GM23338 (cell line): ENCODE results near the gene CGNL1. TPM values are rescaled to one million over a fixed set of nuclear protein-coding genes. Genes with fewer than 3 reads are reported as not detected.

Source experiments
- ATAC-seq: fragments of 200-7000 bp; cut with Tn5 transposase; 3 replicates; pipeline ENCODE4 v1.9.1; 2020
- DNase-seq: peaks from one replicate; pipeline ENCODE4 v3.0.0-alpha.2; 2015; ENCODE audit warnings: low spot score
- H2AFZ ChIP-seq: fragments of 200-600 bp; sonication (generic); 2 replicates; pipeline ENCODE4 v1.8.0; 2016; ENCODE audit warnings: antibody characterized with exemption, mild to moderate bottlenecking, moderate library complexity
- H3F3A ChIP-seq: fragments of 200-600 bp; sonication (generic); replicated peaks from 2 replicates; pipeline ENCODE4 v1.8.0; 2017; ENCODE audit warnings: antibody characterized with exemption, mixed run types, low read depth
- H3K27ac ChIP-seq: fragments of 200-600 bp; sonication (generic); 2 replicates; pipeline ENCODE4 v1.6.1; 2016; ENCODE audit warnings: low read depth
- H3K27me3 ChIP-seq: fragments of 200-600 bp; sonication (generic); 2 replicates; pipeline ENCODE4 v1.8.0; 2016; ENCODE audit warnings: mild to moderate bottlenecking, mixed run types, moderate library complexity; ENCODE audit not compliant: insufficient read depth
- H3K36me3 ChIP-seq: fragments of 200-600 bp; sonication (generic); 2 replicates; pipeline ENCODE4 v1.8.0; 2016; ENCODE audit warnings: mild to moderate bottlenecking; ENCODE audit not compliant: insufficient read depth
- H3K4me1 ChIP-seq: fragments of 200-600 bp; sonication (generic); 2 replicates; pipeline ENCODE4 v1.8.0; 2016; ENCODE audit warnings: mild to moderate bottlenecking, moderate library complexity; ENCODE audit not compliant: insufficient read depth
- H3K4me2 ChIP-seq: fragments of 200-600 bp; sonication (generic); 2 replicates; pipeline ENCODE4 v1.7.1; 2017; ENCODE audit warnings: mixed run types
- H3K4me3 ChIP-seq: fragments of 200-600 bp; sonication (generic); 2 replicates; pipeline ENCODE4 v1.6.1; 2016; ENCODE audit warnings: mixed run types
- H3K79me2 ChIP-seq: fragments of 200-600 bp; sonication (generic); replicated peaks from 2 replicates; pipeline ENCODE4 v1.8.0; 2017; ENCODE audit warnings: mild to moderate bottlenecking; ENCODE audit not compliant: insufficient read depth
- H3K9me2 ChIP-seq: fragments of 200-600 bp; sonication (generic); 2 replicates; pipeline ENCODE4 v1.8.0; 2017; ENCODE audit not compliant: insufficient read depth
- H4K20me1 ChIP-seq: fragments of 200-600 bp; sonication (generic); replicated peaks from 2 replicates; pipeline ENCODE4 v1.8.0; 2017; ENCODE audit warnings: mild to moderate bottlenecking; ENCODE audit not compliant: insufficient read depth
- H3K27ac Mint-ChIP-seq: 2 replicates; pipeline ENCODE4 v1.8.0; 2020; ENCODE audit warnings: inconsistent platforms, mild to moderate bottlenecking, moderate library complexity, mixed read lengths
- H3K27me3 Mint-ChIP-seq: 3 replicates; pipeline ENCODE4 v1.8.0; 2022; ENCODE audit warnings: low read depth, mild to moderate bottlenecking, moderate library complexity, mixed read lengths, inconsistent platforms; ENCODE audit not compliant: insufficient read depth, poor library complexity
- H3K36me3 Mint-ChIP-seq: 3 replicates; pipeline ENCODE4 v1.8.0; 2021; ENCODE audit warnings: low read depth, mild to moderate bottlenecking, inconsistent platforms, moderate library complexity, mixed read lengths
- H3K4me1 Mint-ChIP-seq: 3 replicates; pipeline ENCODE4 v1.8.0; 2020; ENCODE audit warnings: mild to moderate bottlenecking, inconsistent platforms, mixed read lengths
- H3K4me3 Mint-ChIP-seq: 3 replicates; pipeline ENCODE4 v1.8.0; 2021; ENCODE audit warnings: moderate library complexity, mild to moderate bottlenecking, inconsistent platforms, mixed read lengths
- H3K9me3 Mint-ChIP-seq: 3 replicates; pipeline ENCODE4 v1.8.0; 2020; ENCODE audit warnings: moderate library complexity, mild to moderate bottlenecking, inconsistent platforms, mixed read lengths
- CREB1 ChIP-seq: fragments of 250-450 bp; sonication (Bioruptor Pico); IDR thresholded peaks from 2 replicates; pipeline ENCODE4 v1.5.0; 2020; ENCODE audit warnings: low read depth, mild to moderate bottlenecking, moderate library complexity
- CTCF ChIP-seq, 2 experiments: fragments of 200-600 bp in 1 of 2; sonication (generic) in 1 of 2; conservative IDR thresholded peaks; 2 replicates each; pipeline versions ENCODE4 v1.5.1 to v1.6.1; 2016 to 2017; ENCODE audit warnings: antibody characterized with exemption in 2 of 2, low read depth in 2 of 2, mild to moderate bottlenecking in 2 of 2, moderate library complexity in 1 of 2
- ETS1 ChIP-seq: IDR thresholded peaks from 2 replicates; pipeline ENCODE4 v1.6.1; 2016; ENCODE audit warnings: antibody characterized with exemption
- EZH2 ChIP-seq: fragments of 200-600 bp; sonication (generic); IDR thresholded peaks from one replicate; pipeline ENCODE4 v1.8.0; 2017; ENCODE audit warnings: antibody characterized with exemption, mild to moderate bottlenecking, low read depth; ENCODE audit not compliant: unreplicated experiment
- JUNB ChIP-seq: IDR thresholded peaks from one replicate; pipeline ENCODE4 v1.6.1; 2016; ENCODE audit warnings: antibody characterized with exemption; ENCODE audit not compliant: unreplicated experiment
- NANOG ChIP-seq: IDR thresholded peaks from 2 replicates; pipeline ENCODE4 v1.6.1; 2016; ENCODE audit warnings: antibody characterized with exemption, borderline replicate concordance
- POLR2AphosphoS5 ChIP-seq: IDR thresholded peaks from 2 replicates; pipeline ENCODE4 v1.6.1; 2016; ENCODE audit warnings: antibody characterized with exemption, low read depth
- REST ChIP-seq: IDR thresholded peaks from one replicate; pipeline ENCODE4 v1.6.1; 2018; ENCODE audit warnings: antibody characterized with exemption; ENCODE audit not compliant: unreplicated experiment
- ZNF114 ChIP-seq: fragments of 250-450 bp; sonication (Bioruptor Pico); IDR thresholded peaks from 2 replicates; pipeline ENCODE4 v1.5.0; 2020; ENCODE audit warnings: mild to moderate bottlenecking, moderate library complexity
- ZNF462 ChIP-seq: fragments of 250-450 bp; sonication (Bioruptor Pico); IDR thresholded peaks from 2 replicates; pipeline ENCODE4 v1.5.0; 2020; ENCODE audit warnings: mild to moderate bottlenecking, moderate library complexity
- polyA plus RNA-seq: library from polyadenylated mRNA; unstranded; fragments of >200 nt; fragmentation: Nextera tagmentation; extraction: Ambion mirVana; gene quantifications from 2 replicates; pipeline ENCODE4 v1.2.1, GENCODE V29; 2016
- total RNA-seq: library from RNA; depleted of rRNA; stranded (reverse); fragments of >200 nt; shearing (Covaris generic); gene quantifications from 2 replicates; pipeline ENCODE4 v1.2.3, GENCODE V29; 2014

Gene CGNL1
- total and polyA plus RNA-seq, 2 experiments from 2014 or later: 20.0 to 57.8 TPM

GRCh38 chr15:57596301-57596855 is 220.1 kb downstream of the CGNL1 start (continued):
- TF ChIP-seq REST: no peak

- Histone ChIP-seq H2AFZ (no peak overlapping the region), H4K20me1 (no peaks in the 10 kb centered on the region), H3K9me2 (peaks cover 8% of the 10 kb centered on the region), H3K27ac (no peak overlapping the region), H3F3A (no peaks in the 10 kb centered on the region; the same call in 1 of the 2 replicates), H3K79me2 (no peaks in the 10 kb centered on the region), H3K4me3 (no peak overlapping the region), H3K27me3 (peaks cover 16% of the 10 kb centered on the region), H3K4me1 (peaks cover 18% of the 10 kb centered on the region), H3K36me3 (no peaks in the 10 kb centered on the region), H3K4me2 (no peak overlapping the region)
- H3K9me3 Mint-ChIP-seq: no peaks in the 10 kb centered on the region
- DNase-seq (no peak), ATAC-seq (no peak)
- no peak overlapping the region for H3K27ac Mint-ChIP-seq
- no peak overlapping the region for H3K4me3 Mint-ChIP-seq
- H3K4me1 Mint-ChIP-seq: peaks cover 11% of the 10 kb centered on the region
- H3K27me3 Mint-ChIP-seq: peaks cover 5% of the 10 kb centered on the region
- no peaks in the 10 kb centered on the region for H3K36me3 Mint-ChIP-seq
- TF ChIP-seq CTCF (conservative IDR thresholded peaks at IDR 0.05; ENCODE audit: low read depth in 2 of 2) (no peak), ZNF114 (no peak), ETS1 (no peak), POLR2AphosphoS5 (no peak), EZH2 (no peak), CREB1 (CRISPR knock-in tag) (no peak), JUNB (no peak), ZNF462 (CRISPR knock-in tag) (no peak), NANOG (no peak)
Measured at GRCh38 chr15:57596978-57597377, 220.7 kb downstream of the CGNL1 start.
